HG03442 (cell line): ENCODE measurements around the gene PTPRD.
"Not testable (repeated sequence)": the region's sequence is repeated elsewhere in the genome, so short reads cannot be mapped to it uniquely, and the experiment has no call there.

ENCODE experiments used
- ATAC-seq: cut with Tn5 transposase; IDR thresholded peaks from one replicate; pipeline ENCODE4 v1.9.1; 2021; ENCODE audit warnings: mild to moderate bottlenecking, moderate library complexity; ENCODE audit not compliant: unreplicated experiment

PTPRD gene

DNA sequence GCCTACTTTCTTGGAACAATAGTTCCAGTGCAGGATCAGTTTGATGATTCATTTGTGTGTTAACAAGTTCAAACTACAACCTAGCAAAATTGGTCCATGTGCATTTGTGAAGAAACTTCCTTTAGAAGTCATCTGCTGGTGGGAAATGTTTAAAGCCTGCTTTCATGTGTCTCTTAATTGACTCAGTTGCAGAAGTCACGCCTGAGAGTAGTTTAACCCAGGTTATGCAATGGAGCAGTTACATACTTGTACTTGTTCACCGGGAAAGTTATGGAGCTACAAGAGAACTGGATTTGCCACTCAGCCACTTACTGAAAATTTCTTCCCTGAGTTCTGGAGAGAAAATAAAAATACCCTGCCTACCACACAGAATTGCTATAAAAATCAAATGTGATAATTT lies 1397.8 kb downstream of the PTPRD start:
- no peak for ATAC-seq

DNA sequence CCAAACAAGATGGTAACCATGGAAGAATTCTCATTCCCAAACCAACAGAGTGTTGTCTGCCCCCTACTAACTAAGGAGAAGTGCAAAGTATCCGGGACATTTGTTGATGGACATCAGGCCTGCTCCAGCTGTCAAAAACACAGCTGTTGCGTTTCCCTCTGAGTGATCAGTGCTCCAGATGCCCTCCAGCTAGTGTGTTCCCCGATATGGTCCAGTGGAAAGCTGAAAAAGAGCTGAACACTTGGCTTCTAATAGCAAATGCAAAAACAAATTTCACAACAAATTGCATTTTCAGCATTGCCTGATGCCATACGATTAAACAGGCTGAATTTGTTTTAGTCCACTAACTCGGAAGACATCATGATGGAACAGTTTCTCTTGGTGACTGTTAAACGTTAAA lies 1398.7 kb downstream of the PTPRD start:
- no peak for ATAC-seq

DNA sequence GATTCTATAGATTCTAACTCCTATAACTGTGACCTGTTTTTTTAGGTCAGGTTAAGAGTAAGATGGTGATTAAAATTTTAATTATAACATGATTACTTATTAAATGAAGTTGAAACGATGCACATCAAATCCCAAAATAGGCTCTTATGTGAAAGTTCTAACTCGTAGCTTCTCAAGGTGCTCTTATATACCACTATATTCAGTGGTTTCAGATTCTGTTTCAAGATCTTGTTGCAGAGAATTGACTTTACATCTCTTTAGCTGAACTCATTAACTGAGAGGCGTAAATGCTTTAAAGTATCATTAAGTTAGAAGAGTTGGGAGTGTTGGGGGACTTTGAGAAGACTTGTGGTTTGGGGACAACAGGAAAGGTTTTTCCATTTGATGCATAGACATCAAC lies 1399.8 kb downstream of the PTPRD start:
- ATAC-seq = no peak

DNA sequence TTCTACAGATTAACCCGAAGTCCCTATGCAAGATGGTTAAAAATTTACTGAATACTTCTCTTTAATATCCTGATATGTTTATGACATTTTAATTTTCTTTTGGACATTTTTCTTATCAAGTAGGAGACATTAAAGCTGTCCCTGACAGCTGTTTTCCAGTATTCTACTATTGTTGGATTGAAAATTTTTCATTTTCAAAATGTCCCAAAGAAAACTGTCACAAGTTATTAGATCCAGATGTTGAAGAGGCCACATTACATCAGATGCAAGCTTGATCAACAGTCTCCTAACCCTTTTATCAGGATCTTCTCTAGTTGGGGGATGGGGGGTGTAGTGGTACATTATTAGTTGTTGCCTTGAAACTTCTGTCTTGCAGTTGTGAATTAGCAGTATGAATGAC lies 1410.5 kb downstream of the PTPRD start:
- ATAC-seq = no peak

DNA sequence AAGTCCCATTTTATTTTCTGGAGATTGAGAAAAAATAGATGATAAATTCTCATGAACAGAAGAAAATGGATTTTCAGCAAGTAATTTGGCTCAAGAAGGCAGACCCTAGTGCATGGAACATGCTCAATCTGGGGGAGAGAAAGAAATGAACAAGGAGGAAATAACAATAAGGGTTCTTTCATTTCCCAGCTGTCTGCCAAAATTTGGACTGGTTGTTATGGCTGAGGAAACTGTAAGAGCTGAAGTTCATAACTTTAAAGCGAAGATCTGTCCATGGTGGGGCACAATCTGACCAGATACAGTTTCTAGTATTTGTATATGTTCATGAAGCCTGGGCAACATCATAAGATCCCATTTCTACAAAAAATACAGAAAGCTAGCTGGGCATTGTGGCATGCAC lies 1426.7 kb downstream of the PTPRD start:
- no peak for ATAC-seq

DNA sequence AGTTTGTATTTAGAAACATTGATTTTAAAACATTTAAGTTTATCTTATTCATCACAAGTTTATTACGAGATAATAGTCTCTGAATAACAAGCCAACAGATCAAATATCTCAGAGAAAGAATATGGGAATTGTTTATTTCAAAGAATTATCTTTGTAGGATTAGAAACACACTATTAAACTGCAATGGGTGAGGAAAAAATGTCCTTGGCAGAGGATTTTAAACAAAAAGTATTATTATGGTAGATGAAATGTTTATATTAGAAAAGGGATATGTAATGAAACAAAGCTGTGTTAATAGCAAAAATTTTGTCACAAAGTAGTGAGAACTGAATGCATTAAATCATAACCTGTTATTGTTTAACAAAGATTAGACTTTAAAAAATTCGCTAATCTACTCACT lies 1430.4 kb downstream of the PTPRD start:
- no peak for ATAC-seq

DNA sequence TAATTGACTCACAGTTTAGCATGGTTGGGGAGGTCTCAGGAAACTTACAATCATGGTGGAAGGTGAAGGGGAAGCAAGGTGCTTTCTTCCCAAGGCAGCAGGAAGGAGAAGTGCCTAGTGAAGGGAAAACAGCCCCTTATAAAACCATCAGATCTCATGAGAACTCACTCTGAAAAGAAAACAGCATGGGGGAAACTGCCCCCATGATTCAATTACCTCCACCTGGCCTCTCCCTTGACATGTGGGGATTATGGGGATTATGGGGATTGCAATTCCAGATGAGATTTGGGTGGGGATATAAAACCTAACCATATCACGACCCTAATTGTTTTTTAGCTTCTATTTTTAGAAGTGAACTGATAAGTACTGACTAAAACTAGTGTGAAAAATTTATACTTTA lies 1435.7 kb downstream of the PTPRD start:
- ATAC-seq = no peak

DNA sequence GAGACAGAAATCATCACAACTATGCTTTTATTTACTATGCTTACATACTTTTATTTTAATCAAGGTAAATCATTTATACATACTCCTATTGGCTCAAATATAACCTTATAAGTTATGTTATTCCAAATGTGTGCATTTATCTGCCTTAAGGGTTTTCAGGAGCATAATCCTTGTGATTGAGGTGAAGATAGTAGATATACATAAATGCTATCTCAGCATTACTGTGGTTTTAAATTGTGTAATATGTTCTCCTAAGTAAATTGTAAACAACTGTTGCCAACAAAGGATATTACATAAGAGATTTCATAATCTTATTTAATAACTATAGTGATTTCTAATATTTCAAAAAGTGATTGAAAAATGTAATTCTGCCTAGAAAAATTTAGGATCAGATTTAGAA lies 1438.4 kb downstream of the PTPRD start:
- ATAC-seq = no peak

DNA sequence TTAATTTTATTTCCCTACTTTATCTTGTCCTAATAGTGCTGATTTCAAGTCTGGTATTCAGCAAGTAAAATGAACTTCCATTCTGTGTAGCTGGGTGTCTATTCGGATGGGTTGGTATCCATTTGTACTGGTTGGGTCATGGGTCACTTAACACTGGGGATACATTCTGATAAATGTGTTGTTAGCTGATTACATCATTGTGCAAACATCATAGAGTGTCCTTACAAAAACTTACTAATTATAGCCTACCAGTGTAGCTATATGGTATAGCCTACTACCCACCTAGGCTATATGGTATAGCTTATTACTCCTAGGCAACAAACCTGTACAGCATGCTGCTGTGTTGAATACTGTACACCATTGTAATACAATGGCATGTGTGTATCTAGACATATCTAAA lies 1439.5 kb downstream of the PTPRD start:
- ATAC-seq = no peak

DNA sequence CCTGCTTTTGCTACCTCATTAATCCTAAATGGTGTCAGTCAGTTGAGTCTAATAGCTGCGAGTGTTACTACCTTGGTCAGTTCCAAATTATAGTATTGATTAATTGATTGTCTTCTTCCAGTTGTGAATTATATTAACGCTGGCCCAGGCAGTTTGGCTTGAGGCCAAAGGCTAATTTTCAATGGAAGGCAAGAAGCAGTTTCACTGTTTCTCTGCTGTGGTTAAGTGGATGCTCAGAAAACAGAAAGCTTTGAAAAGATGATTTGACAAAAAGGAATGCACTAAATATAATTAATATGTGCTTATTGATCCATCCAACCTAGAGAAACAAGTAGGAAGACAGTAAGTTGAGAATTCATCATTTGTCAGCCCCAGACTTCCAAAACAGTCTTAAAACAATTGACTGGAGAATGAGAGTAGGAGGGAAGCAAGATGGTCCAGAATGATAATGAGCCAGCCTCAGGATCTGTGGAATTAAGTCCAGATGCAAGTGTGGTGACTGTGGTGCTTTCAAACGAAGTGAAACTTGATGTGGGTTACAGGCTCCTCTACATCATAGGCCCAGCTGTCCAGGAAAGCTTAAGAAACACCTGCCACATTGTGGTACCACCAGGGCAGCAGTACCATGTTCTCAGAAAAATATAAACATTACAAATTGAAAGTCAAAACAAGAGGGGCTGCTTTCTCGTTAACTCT lies 1442.2 kb downstream of the PTPRD start:
- no peak for ATAC-seq

DNA sequence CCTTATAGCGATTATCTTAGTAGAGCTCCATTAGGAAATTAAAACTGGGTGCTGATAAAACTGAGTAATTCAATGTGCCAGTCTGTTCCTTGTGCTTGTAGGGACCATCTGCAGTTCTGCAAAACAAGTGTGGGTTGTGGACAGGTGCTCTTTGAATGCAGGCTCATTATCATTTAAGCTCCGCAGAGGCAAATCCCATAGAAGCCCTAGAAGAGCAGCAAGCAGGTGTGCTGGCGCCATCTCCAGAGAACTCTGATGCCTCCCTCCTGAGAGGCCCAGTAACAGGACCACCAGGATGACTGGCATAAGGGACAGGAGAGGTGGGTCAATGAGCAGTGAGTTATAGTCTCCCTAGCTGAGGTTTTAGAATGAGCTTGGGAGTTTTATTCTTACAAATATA lies 1470.8 kb downstream of the PTPRD start:
- no peak for ATAC-seq

DNA sequence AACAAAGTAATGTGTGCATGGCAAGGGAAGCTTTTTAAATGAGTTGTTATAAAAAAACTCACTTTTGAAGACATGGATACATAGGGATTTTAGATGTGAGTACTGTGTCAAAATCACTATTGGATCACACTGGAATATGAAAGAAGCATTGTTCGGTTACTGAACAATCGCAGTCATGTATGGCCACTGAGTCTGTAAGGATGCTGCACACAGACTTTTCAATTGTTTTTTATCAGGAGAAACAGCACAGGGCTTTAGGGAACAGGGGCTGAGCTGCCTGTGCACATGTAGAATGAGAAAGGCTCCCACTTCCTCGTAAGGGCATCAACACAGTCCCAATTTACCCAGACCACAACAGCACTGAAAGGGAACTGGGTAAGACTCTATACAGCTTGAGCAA lies 1479.3 kb downstream of the PTPRD start:
- ATAC-seq = no peak

DNA sequence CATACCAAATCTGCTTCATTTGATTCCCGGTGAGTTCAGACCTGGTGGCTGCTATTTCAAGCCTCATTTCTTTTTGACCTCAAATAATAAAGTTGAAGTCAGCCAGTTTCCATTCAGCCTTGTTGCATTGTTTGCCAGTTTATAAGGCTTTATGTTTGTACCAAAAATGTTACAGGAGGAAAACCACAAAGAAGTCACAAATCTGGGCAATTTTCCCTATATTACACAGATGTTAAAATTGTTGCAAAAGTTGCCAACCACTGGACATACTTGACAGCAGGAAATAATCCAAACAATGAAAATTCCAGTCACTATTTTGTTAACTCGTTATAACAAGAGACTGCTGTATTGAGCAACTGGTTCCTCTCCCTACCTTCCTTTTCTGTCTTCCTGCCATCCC lies 1488.2 kb downstream of the PTPRD start:
- no peak for ATAC-seq

DNA sequence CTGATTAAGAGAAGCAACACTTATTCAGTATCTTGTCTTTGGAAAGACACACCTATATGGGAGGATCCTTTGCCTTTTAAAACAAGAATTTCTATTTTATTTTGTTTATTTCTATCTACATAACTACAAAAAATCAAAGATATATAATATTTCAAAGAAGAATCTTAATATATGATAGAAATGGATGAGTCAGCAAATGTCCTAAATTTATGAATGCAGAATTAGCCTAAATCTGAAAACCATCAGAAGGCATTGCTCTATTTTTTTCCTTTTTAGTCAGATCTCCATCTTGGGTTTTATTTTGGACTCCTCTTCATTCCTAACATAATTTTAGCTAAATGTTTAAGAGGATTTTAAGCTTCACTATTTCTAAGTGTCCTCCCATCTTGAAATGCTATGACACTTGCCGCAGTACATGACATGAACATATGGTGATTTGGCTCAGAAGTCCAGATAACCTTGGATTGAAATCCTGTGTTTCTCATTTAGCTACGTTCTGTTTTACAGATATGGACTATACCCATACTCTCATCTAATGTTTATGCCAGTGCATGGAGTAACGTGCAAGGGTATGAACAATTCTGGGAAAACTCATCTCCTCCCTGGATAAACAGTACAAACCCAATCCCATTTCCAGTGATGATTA lies 1490.4 kb downstream of the PTPRD start:
- no peak for ATAC-seq

DNA sequence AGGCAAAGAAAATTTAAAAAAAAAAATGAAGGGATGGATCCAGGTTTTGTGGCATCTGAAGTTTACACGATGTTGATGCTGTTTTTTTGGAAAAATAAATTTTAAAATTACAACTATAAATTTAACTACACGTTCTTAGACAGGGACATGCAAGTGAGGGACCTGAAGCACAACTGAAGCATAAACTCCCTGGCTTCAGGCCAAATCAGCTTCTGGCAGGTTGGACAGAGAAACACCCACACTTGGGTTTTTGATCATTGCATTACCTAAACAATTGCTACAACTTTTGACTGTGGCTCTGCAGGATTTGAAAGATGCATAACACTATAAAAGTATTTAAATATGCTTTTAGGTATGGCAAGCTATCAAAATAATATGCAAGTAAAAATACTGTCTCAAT lies 1494.9 kb downstream of the PTPRD start:
- no peak for ATAC-seq

DNA sequence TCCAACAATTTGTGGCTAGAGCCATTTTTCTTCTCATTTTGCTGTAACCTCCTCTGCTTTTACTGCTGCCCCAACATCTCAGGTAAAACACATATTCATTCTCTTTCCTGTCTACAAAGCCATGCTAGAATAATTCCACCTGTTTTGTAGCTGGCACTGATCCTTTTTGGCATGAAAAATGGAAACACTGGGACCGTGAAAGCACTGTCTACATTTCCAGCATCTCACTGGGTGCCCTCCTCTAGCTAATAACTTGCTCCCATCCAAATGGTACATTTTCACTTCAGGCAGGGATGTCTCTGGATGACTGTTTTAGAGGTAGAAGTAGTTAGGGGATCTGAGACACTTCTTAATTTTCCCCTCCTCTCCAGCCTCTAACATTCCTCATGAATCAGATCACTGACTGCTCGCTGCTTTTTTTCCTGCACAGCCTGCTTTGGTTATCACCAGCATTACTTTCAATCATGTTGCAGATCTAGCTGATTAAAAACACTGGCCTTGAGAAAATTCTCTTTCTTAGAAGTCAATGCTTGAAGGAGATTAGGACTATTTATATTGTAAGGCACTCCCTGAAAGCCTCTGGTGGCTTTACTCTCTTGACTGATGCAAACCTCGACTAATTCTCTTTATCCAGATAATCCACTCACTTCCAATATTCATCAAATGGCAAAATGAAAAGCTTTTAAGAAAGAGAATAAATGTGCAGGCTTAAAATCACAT lies 1500.6 kb downstream of the PTPRD start:
- ATAC-seq = no peak

DNA sequence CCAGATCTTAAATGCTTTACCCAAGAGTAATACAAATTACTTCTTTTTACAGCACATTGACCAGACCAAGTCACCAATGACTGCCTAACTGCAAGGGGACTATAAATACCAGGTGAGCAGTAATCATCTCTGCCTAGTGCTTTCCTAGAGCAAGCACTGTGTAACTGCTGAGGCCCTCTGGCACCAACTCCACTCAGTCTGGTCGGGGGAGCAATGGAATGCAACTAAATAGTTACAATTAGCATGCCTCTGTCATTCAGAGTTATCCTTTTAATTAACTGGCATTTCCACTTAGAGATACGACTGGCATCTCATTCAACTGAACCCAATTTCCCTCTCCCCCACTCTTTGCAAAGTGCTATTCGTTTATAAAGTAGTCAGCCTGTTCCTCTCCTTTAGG lies 1504.2 kb downstream of the PTPRD start:
- ATAC-seq = no peak

DNA sequence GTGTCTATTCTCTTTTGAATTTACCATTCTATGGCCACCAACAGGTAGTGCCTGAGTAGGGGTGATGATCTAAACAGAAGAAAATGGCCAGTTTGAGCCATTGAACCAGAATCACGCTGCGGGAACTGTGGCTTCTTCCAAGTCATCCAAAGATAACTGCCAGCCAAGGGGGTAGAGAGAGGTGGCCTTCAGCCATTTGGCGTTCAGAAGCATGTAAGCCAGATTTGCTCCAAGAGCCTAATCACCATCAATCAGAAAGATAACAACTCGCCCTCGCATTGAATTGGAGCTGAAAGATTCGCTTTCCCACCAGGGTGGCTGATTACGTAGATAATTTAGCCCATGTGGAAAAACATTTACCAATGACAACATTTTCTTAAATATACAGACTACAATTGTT lies 1510.5 kb downstream of the PTPRD start:
- ATAC-seq = no peak

DNA sequence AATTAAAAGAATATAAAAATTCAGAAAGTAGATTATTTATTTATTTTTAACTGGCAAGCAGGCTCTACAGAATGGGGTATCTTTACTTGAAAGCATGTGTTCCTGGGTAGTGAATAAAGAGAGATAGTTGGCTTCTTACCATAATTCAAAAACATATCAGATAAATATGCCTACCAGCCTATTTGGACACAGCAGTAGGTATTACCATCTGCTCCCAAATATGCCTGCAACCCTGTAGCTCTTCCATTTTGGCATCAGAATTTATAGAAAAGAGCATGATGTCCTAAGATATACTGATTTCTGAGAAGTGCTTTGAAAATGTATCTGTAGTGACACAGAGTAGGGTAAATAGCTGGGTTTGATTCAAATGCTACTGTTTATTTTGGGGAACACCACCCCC lies 1512.7 kb downstream of the PTPRD start:
- no peak for ATAC-seq

DNA sequence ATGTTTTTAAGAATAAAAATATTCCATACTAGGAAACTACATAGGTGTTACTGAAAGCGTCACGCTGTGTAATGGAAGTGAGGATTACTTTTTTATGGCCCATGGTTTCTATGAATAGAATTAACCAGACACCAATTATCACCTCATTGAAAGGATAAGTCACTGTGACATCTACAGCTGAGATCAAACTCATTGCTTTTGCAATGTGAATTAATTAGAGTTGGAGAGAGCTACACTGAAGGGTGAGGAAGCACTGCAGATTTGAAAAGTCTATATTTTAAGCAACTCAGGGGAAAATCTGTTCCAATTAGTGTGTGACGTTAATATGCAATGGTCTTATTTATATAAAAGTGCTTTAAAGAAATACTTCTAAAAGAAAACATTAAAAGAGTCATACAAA lies 1513.2 kb downstream of the PTPRD start:
- ATAC-seq = no peak

DNA sequence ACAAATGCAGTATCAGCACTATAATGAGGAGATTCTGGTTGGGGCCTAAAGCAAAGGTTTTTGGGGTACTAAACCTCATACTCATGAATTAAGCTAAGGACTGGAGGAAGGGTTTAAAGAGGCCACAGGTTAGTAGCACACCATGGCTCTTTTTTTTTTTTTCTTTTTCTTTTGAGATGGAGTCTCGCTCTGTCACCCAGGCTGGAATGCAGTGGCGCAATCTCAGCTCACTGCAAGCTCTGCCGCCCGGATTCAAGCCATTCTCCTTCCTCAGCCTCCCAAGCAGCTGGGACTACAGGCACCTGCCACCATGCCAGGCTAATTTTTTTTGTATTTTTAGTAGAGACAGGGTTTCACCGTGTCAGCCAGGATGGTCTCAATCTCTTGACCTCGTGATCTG lies 1515.5 kb downstream of the PTPRD start:
- ATAC-seq = not testable (repeated sequence)

DNA sequence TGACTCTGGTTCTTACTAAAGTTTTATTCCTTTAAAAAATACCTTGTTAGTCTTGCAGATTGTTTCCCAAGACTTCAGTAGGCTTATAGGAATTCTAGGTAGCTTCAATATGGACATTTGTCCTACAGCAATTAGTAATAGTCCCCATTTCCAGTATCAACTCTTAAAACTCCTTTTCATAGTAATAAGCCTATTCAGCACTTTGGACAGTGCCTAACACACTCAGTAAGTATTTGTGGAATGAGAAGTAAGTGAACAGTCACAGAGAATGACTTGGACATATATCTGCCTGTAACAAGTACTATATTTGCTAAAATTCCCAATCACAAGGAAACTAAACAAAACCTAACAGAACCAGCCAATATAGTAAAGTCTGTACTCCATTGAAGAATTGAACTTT lies 1521.4 kb downstream of the PTPRD start:
- ATAC-seq = no peak
